Measurements from ENCODE around the gene XAB2. TPM values are rescaled to one million over a fixed set of nuclear protein-coding genes. Genes with fewer than 3 reads are reported as not detected.

Gene XAB2
- total and polyA plus RNA-seq, 5 experiments from 2014 or later = 6.6 to 71.0 (median 17.6) TPM

DNA sequence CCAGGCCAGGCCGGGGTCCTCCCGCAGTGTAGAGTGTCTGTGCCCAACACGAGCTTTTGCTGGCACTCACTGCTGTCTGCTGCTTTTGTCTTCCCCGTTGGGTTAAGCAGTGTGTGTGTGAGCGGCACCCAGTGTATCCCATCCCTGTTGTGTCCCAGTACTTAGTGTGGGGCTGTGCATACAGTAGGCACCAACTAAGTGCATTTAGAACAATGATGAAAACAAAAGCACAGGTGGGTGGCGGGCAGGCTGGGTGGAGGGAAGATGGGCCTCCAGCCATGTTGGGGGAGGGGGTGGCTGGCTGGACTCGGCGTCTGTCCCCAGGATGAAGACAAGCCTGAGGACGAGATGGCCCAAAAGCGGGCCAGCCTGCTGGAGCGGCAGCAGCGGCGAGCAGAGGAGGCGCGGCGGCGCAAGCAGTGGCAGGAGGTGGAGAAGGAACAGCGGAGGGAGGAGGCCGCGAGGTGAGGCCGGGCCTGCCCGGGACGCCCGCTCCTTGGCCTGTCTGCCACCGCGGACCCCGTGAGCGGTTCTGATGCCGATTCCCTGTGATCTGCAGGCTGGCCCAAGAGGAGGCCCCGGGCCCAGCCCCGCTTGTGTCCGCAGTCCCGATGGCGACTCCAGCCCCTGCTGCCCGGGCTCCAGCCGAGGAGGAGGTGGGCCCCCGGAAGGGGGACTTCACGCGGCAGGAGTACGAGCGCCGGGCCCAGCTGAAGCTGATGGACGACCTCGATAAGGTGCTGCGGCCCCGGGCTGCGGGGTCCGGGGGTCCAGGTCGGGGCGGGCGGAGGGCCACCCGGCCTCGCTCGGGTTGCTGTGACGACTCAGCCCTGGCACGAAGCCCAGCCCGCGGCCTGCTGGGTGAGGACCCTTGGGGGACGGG, 14.2 kb downstream of the XAB2 start:
- Mint-ChIP-seq H3K27ac (no peak overlapping the region), H3K9me3 (no peaks in the 10 kb centered on the region), H3K4me3 (no peak overlapping the region), H3K27me3 (no peaks in the 10 kb centered on the region), H3K4me1 (peaks cover 0 to 3% (median 1%) of the 10 kb centered on the region in 4 donors), H3K36me3 (peaks cover 0 to 21% (median 11%) of the 10 kb centered on the region in 3 donors)
- POLR2A ChIA-PET = interaction anchor here (0.7 kb wide), 1 partner anchor 10 kb away, joined by 3 read pairs; no protein-coding TSS in a partner anchor
- DNase-seq (no peak), ATAC-seq (no peak)

DNA sequence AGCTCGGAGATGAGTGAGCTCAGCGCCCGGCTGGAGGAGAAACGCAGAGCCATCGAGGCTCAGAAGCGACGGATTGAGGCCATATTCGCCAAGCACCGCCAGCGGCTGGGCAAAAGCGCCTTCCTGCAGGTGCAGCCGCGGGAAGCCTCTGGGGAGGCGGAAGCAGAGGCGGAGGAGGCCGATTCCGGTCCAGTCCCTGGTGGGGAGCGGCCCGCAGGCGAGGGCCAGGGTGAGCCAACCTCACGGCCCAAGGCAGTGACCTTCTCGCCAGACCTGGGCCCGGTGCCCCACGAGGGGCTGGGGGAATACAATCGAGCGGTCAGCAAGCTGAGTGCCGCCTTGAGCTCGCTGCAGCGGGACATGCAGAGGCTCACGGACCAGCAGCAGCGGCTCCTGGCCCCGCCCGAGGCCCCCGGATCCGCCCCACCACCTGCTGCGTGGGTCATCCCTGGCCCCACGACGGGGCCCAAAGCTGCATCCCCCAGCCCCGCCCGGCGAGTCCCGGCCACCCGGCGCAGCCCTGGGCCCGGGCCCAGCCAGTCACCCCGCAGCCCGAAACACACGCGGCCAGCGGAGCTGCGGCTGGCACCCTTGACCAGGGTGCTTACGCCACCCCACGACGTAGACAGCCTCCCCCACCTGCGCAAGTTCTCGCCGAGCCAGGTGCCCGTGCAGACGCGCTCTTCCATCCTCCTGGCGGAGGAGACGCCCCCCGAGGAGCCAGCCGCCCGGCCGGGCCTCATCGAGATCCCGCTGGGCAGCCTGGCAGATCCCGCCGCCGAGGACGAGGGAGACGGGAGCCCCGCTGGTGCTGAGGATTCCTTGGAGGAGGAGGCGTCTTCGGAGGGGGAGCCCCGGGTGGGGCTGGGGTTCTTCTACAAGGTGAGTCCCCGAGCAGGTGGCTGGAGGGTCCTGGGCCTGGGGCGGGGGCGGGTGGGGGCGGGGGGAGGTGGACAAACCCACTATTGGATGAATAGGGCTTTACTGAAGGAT, 16.8 kb downstream of the XAB2 start:
- H3K4me3 Mint-ChIP-seq = no peak overlapping the region
- H3K4me1 Mint-ChIP-seq = peaks cover 0 to 2% (median 0%) of the 10 kb centered on the region in 4 donors
- peaks cover 0 to 4% (median 2%) of the 10 kb centered on the region in 3 donors for H3K36me3 Mint-ChIP-seq
- DNase-seq = no peak
- no peak for ATAC-seq
- H3K27me3 Mint-ChIP-seq = no peaks in the 10 kb centered on the region
- no peak overlapping the region for H3K27ac Mint-ChIP-seq
- POLR2A ChIA-PET = no interaction called here
- H3K9me3 Mint-ChIP-seq = no peaks in the 10 kb centered on the region

DNA sequence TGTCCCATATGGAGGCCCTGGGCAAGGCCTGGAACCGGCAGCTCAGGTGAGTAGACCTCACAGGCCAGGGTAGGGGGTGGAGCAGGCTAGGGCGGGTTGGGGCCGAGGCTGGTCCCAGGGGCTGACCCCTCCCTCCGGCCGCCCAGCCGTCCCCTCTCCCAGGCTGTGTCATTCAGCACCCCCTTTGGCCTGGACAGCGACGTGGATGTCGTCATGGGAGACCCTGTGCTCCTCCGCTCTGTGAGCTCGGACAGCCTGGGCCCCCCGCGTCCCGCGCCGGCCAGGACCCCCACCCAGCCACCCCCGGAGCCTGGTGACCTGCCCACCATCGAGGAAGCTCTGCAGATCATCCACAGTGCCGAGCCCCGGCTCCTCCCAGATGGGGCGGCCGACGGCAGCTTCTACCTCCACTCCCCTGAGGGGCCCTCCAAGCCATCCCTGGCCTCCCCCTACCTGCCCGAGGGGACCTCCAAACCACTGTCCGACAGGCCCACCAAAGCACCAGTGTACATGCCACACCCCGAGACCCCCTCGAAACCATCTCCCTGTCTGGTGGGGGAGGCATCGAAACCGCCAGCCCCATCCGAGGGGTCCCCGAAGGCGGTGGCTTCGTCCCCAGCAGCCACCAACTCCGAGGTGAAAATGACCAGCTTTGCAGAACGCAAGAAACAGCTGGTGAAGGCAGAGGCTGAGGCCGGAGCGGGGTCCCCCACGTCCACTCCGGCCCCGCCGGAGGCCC, 17.6 kb downstream of the XAB2 start:
- no peak for ATAC-seq
- no peak for DNase-seq
- POLR2A ChIA-PET = no interaction called here
- peaks cover 0 to 2% (median 1%) of the 10 kb centered on the region in 4 donors for H3K4me1 Mint-ChIP-seq
- no peaks in the 10 kb centered on the region for H3K27me3 Mint-ChIP-seq
- no peaks in the 10 kb centered on the region for H3K36me3 Mint-ChIP-seq
- no peak overlapping the region for H3K27ac Mint-ChIP-seq
- H3K4me3 Mint-ChIP-seq = no peak overlapping the region
- H3K9me3 Mint-ChIP-seq = no peaks in the 10 kb centered on the region

DNA sequence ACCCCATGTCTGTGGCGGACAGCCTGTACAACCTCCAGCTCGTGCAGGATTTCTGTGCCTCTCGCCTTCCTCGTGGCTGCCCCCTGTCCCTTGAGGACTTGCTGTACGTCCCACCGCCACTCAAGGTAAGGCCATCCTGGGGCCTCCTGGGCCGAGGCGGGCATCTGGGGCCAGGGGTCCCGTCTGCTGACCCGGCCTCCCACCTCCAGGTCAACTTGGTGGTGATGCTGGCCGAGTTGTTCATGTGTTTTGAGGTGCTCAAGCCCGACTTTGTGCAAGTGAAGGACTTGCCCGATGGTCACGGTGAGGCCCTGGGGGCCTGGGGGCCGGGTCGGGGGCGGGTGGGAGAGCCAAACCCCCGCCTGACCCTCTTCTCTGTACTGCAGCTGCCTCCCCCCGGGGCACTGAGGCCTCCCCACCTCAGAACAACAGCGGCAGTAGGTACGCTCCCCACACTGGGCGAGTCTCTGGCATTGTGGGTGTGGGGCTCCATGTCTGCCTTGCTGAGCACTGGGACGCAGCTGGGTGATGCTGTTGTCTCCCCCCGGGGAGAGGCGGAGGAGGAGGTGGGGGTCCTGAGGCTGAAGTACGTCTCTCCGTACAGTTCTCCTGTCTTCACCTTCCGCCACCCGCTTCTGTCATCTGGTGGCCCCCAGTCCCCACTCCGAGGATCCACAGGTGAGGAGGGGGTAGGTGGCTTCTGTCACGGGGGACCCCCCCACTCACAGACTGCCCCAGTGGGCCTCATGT, 18.7 kb downstream of the XAB2 start:
- H3K4me3 Mint-ChIP-seq = no peak overlapping the region
- ATAC-seq (no peak), DNase-seq (no peak)
- peaks cover 0 to 5% (median 1%) of the 10 kb centered on the region in 4 donors for H3K4me1 Mint-ChIP-seq
- H3K27me3 Mint-ChIP-seq = peaks cover 0 to 3% (median 0%) of the 10 kb centered on the region in 5 donors
- H3K27ac Mint-ChIP-seq = no peak overlapping the region
- POLR2A ChIA-PET = no interaction called here
- H3K36me3 Mint-ChIP-seq = no peaks in the 10 kb centered on the region
- H3K9me3 Mint-ChIP-seq = no peaks in the 10 kb centered on the region

DNA sequence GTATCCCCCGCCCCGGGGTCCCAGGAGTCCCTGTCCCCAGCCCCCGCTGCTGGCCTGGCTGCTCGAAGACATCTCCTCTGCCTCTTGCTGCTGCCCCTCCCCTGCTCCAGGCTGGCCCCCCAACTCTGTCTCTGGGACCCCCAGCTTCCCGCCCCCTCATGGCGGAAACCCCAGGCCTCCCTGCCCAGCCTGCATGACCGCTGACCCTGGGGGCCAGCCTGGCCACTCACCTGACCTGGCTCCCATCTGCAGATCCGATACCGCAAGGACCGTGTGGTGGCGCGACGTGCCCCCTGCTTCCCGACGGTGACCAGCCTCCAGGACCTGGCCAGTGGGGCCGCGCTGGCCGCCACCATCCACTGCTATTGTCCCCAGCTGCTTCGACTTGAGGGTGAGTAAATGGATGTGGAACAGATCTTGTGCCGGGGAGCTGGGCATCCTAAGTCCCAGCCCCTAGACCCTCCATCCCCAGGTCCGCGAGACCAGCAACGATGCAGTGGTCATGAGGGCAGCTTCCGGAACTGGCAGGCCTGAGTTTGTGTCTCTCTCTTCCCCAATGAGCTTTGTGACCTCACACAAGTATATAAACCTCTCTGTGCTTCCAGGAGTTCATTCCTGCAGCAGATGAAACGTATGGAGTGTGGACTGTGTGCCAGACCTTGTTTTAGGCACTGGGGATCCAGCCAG, 21.3 kb downstream of the XAB2 start:
- POLR2A ChIA-PET = interaction anchor here (0.7 to 1.9 kb wide), 3 partner anchors 22 to 336 kb away, joined by 4 to 5 read pairs (median 5); partner anchors contain the start of genes PET100 and XAB2
- no peak for DNase-seq
- Mint-ChIP-seq H3K27me3 (peaks cover 3 to 23% (median 8%) of the 10 kb centered on the region in 5 donors), H3K9me3 (no peaks in the 10 kb centered on the region), H3K4me1 (peaks cover 0 to 12% (median 2%) of the 10 kb centered on the region in 4 donors), H3K36me3 (no peaks in the 10 kb centered on the region), H3K4me3 (no peak overlapping the region), H3K27ac (peak overlapping the region in 1 of 10 donors; percentile 60)
- ATAC-seq = no peak

DNA sequence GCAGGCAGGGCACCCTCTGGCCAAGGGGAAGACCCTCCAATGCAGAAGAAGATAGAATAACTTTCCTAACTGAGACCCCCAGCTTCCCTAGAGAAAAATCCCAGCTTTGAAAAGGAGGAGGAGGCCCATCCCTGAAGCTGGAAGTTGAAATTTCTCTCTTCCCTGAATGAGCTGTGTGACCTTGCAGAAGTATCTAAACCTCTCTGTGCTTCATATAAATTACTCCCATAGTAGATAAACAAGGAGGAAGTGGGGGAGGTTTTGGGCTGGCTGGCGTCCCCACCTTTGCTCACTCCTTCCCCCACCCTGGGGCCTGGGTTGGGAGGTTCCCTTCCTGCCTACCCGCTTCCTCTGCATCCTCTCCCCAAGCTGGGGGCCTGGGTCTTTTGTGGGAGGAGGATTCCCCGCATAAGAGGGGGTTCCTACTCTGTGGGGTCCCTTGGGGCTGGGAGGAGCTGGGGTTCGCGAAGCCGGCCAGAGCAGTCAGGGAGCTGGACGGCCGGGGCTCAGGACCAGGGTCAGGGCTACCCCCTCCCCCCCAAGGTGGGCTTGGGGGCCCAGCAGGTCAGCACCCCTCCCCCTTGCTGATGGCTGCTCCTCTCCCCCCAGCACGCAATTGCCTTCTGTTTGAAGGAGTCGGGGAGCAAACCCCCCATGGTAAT, 22.0 kb downstream of the XAB2 start:
- ATAC-seq (no peak), DNase-seq (no peak)
- H3K36me3 Mint-ChIP-seq = no peaks in the 10 kb centered on the region
- H3K9me3 Mint-ChIP-seq = no peaks in the 10 kb centered on the region
- H3K27ac Mint-ChIP-seq = no peak overlapping the region
- H3K4me3 Mint-ChIP-seq = no peak overlapping the region
- peaks cover 0 to 12% (median 2%) of the 10 kb centered on the region in 4 donors for H3K4me1 Mint-ChIP-seq
- POLR2A ChIA-PET = interaction anchor here (1.9 kb wide), 1 partner anchor 22 kb away, joined by 5 read pairs; the partner anchor contains the start of genes PET100 and XAB2
- peaks cover 3 to 28% (median 9%) of the 10 kb centered on the region in 5 donors for H3K27me3 Mint-ChIP-seq

DNA sequence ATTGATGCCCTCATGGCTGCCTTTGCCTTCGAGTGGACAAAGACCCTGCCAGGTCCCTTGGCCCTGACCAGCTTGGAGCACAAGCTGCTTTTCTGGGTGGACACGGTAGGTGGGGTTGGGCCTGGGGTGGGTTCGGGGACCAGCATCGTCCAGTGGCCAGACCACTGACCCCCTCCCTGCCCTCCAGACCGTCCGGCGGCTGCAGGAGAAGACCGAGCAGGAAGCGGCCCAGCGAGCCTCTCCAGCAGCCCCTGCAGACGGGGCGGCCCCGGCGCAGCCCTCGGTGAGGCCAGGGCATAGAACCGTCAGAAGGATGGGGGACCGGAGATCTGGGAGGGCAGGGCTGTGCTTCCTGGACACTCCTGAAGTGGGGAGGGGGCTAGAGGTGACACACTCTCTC, 23.1 kb downstream of the XAB2 start:
- POLR2A ChIA-PET = no interaction called here
- H3K36me3 Mint-ChIP-seq = no peaks in the 10 kb centered on the region
- ATAC-seq (no peak), DNase-seq (no peak)
- H3K4me3 Mint-ChIP-seq = no peak overlapping the region
- H3K9me3 Mint-ChIP-seq = no peaks in the 10 kb centered on the region
- H3K4me1 Mint-ChIP-seq = peaks cover 0 to 12% (median 3%) of the 10 kb centered on the region in 4 donors
- H3K27me3 Mint-ChIP-seq = peaks cover 6 to 34% (median 10%) of the 10 kb centered on the region in 5 donors
- no peak overlapping the region for H3K27ac Mint-ChIP-seq

DNA sequence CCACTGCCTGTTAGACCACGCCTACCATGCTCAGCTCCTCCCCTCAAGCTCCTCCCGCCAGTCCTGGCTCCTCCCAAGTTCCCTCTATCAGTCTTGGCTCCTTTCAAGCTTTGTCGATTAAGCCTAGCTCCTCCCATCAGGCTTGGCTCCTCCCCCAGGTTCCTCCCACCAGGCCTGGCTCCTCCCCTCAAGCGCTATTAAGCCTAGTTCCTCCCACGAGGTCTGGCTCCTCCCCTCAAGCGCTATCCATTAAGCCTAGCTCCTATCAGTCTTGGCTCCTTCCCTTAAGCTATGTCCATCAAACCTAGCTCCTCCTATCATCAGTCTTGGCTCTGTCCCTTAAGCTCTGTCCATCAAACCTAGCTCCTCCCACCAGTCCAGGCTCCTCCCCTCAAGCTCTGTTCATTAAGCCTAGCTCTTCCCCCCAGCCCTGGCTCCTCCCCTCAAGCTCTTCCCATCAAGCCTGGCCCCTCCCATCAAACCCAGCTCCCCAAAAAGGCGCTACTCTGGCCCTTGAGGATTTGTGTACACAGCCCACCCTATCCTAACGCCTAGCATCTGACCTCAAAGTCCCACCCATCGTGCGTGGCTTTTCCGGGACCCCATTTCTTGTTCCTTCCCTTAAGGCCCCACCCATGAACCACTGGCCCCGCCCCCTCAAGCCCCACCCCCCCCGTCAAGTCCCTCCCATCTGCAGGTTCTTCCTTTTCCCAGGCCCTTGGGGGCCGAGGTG, 23.7 kb downstream of the XAB2 start:
- no peaks in the 10 kb centered on the region for H3K9me3 Mint-ChIP-seq
- no peak overlapping the region for H3K27ac Mint-ChIP-seq
- ATAC-seq (peak; percentile 30 to 63), DNase-seq (peak in 3 of 10 donors; percentile 15 to 23 (median 23))
- peaks cover 0 to 12% (median 3%) of the 10 kb centered on the region in 4 donors for H3K4me1 Mint-ChIP-seq
- H3K4me3 Mint-ChIP-seq = no peak overlapping the region
- H3K36me3 Mint-ChIP-seq = no peaks in the 10 kb centered on the region
- POLR2A ChIA-PET = interaction anchor here (0.6 kb wide), 1 partner anchor 10 kb away, joined by 3 read pairs; no protein-coding TSS in a partner anchor
- H3K27me3 Mint-ChIP-seq = peaks cover 6 to 34% (median 10%) of the 10 kb centered on the region in 5 donors

DNA sequence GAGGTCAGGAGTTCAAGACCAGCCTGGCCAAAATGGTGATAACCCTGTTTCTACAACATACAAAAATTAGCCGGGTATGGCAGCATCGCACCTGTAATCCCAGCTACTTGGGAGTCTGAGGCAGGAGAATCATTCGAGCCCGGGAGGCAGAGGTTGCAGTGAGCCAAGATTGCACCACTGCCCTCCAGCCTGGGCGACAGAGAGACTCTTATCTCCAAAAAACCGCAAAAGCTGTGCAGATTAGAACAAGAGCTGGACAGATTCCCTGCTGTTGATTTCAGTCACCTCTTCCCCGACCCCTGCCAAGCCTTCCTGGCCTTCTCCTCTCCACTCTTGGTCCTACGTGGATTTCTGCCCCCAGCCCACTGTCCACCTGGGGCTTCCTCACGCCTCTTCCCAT, 25.4 kb downstream of the XAB2 start:
- Mint-ChIP-seq H3K27ac (no peak overlapping the region), H3K9me3 (no peaks in the 10 kb centered on the region), H3K36me3 (no peaks in the 10 kb centered on the region), H3K4me3 (no peak overlapping the region), H3K4me1 (peaks cover 0 to 12% (median 3%) of the 10 kb centered on the region in 4 donors), H3K27me3 (peaks cover 6 to 35% (median 10%) of the 10 kb centered on the region in 5 donors)
- DNase-seq = no peak
- no peak for ATAC-seq
- POLR2A ChIA-PET = no interaction called here

DNA sequence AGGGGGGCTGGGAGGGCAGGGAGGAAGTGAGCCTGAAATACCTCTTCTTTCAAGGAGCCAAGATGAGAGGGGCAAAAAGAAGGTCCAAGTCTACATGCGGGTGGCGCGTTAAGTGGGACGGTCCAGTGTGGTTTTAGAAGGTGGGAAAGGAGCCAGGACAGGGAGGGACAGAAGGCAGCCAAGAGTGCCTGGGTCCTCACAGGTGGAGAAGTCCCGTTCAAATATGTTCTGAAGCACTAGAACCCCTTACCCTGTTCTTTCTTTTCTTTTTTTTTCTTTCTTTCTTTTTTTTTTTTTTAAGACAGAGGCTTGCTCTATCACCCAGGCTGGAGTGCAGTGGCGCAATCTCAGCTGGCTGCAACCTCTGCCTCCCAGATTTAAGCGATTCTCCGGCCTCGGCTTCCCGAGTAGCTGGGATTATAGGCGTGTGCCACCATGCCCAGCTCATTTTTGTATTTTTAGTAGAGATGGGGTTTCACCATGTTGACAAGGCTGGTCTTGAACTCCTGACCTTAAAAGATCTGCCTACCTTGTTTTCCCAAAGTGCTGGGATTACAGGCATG, 26.3 kb downstream of the XAB2 start:
- Mint-ChIP-seq H3K4me1 (peaks cover 0 to 12% (median 4%) of the 10 kb centered on the region in 4 donors), H3K36me3 (peaks cover 0 to 2% (median 0%) of the 10 kb centered on the region in 3 donors), H3K27ac (no peak overlapping the region), H3K27me3 (peaks cover 12 to 44% (median 16%) of the 10 kb centered on the region in 5 donors), H3K4me3 (no peak overlapping the region), H3K9me3 (no peaks in the 10 kb centered on the region)
- DNase-seq = no peak
- POLR2A ChIA-PET = no interaction called here
- no peak for ATAC-seq

All from naive thymus-derived CD8-positive, alpha-beta T cell (primary cell).